Measurements from ENCODE around the gene MAGI2.

GRCh38 chr7:78062214-78062613, 1391.3 kb downstream of the MAGI2 start:
- TF ChIP-seq POLR2A (IDR thresholded peaks at IDR 0.05; ENCODE audit: low read length) = no peak
- TF ChIP-seq GATA1 (IDR thresholded peaks at IDR 0.05; ENCODE audit: low read depth, low read length) = no peak
